C4-2B (cell line): ENCODE data around the gene INPP4B.
A peak's percentile ranks its signal among the peaks of the same experiment; 100 is the strongest.

Experiments
- H3K27ac ChIP-seq: fragments of 450-650 bp; 2 replicates; pipeline ENCODE4 v1.5.1; 2017
- ZFX ChIP-seq: fragments of 450-650 bp; IDR thresholded peaks from 2 replicates; pipeline ENCODE4 v1.6.1; 2017
- TF ChIP-seq, protein P1 (sequence below): fragments of 450-650 bp; conservative IDR thresholded peaks from 2 replicates; pipeline ENCODE4 v1.5.1; 2017; ENCODE audit warnings: mild to moderate bottlenecking

INPP4B gene

DNA sequence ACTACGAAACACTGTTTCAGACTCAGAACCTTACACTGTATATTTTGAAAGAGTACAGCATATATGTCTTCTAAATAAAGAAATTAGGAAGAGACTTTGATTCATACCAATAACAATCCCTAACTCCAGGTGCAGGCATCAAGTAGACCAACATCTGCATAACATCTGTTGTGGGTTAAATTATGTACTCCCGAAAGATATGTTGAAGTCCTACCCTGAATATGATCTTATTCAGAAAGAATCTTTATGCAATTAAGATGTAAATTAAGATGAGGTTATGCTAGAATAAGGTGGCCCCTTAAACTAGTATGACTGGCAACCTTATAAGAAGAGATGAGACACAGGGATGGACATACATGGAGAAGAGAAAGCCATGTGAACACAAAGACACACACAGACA is 117.9 kb downstream of the INPP4B start:
- H3K27ac ChIP-seq: no peak overlapping the region
- TF ChIP-seq, protein P1, sequence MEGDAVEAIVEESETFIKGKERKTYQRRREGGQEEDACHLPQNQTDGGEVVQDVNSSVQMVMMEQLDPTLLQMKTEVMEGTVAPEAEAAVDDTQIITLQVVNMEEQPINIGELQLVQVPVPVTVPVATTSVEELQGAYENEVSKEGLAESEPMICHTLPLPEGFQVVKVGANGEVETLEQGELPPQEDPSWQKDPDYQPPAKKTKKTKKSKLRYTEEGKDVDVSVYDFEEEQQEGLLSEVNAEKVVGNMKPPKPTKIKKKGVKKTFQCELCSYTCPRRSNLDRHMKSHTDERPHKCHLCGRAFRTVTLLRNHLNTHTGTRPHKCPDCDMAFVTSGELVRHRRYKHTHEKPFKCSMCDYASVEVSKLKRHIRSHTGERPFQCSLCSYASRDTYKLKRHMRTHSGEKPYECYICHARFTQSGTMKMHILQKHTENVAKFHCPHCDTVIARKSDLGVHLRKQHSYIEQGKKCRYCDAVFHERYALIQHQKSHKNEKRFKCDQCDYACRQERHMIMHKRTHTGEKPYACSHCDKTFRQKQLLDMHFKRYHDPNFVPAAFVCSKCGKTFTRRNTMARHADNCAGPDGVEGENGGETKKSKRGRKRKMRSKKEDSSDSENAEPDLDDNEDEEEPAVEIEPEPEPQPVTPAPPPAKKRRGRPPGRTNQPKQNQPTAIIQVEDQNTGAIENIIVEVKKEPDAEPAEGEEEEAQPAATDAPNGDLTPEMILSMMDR: no peak
- no peak for TF ChIP-seq ZFX

DNA sequence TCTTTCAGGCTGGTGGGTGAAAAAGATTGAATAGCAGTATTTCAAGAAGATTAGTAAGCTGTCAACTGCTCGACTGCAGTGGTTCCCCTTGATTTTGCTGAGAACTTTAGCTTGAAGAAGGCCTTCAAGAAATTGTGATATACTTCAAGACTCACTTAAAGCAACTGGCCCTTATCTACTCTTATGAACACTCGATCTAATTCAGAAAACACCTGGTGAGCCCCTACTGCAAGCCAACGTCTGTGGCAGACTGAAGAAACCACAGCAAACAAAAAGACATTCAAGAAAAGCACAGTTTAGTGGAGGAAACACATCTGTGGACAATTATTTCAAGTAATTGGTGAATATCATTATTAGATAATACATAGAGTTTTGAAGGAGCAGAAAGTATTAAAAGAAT is 119.0 kb downstream of the INPP4B start:
- TF ChIP-seq, protein P1: no peak
- no peak overlapping the region for H3K27ac ChIP-seq

DNA sequence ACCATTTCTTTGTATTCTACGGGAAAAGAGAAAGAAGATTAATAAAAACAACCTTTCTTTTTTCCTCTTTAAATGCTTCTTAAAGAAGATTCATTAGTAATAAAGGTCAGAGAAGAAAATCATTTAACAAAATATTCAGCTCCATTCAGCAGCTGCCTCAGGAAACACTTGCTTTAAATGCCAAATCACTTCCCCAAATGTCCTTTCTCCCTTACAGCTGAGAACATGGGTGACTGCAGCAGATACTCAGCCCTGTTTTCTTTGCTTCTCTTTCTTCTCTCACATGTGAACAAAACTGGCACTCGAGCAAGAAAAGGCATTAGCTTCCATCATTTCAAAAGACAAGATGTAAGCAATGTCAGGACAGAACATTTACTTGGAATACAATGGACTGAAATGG is 120.2 kb downstream of the INPP4B start:
- no peak overlapping the region for H3K27ac ChIP-seq
- no peak for TF ChIP-seq ZFX
- TF ChIP-seq, protein P1: no peak

DNA sequence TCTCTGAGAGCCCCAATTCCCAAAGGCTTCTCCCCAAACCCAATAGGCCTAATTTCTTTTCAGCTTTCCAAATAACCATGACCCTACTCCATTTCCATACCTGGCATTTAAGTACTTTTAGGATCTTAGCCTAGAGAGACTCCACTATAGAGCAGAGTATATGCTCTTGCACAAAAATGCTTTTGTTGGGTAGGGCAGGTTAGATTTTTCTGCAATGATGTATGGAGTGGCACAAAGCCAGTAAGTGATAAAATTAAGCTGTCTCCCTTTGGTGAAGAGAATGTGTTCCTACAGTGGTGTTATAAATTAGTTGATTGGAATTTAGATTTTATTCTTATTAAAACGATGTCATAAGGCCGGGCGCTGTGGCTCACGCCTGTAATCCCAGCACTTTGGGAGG is 124.9 kb downstream of the INPP4B start:
- no peak for TF ChIP-seq ZFX
- TF ChIP-seq, protein P1: no peak
- no peak overlapping the region for H3K27ac ChIP-seq

DNA sequence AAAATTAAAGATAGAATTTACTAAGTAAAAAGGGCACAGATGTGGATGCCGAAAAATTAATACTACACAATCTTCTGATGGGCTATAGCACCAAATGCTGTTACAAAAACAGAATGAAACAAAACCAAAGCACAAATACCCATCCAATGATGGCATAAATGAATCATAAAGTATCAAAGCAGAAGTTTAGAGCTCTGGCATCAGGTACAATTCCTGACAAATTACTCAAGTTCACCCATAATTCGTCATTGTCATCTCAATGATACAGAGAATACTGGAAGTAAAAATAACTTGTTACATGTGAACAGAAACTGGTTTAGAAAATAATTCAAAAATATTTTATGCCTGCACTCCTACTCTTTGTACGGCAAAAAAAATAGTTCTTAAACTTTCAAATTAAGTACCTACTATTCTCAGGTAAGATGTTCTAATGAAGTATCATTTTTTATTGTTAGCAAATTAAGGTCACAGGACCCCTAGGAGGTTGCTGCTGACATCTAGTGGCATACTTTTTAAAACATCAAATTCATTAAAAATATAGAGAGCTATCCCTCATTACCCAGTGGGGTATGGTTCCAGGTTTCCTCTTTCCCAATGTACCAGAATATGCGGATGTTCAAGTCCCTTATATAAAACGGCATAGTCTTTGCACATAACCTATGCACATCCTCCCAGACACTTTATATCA is 126.1 kb downstream of the INPP4B start:
- TF ChIP-seq, protein P1: peak; percentile 80
- TF ChIP-seq ZFX: no peak
- no peak overlapping the region for H3K27ac ChIP-seq

DNA sequence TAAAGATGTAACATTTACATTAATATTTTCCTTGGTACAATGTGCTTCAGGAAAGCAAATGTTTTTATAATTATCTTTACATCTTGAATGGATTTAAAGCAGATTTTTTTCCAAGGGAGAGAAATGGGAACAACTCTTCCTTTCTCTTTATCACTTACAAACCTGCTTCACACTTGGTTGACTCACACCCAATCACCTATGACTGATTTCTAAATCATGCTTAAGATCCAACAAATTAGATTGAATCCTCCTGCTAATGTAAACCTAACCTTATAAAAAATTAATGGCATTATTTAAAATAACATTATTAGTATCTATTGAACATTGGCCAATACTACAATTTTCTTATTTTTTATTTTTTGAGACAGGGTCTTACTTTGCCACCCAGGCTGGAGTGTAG is 127.1 kb downstream of the INPP4B start:
- no peak for TF ChIP-seq ZFX
- TF ChIP-seq, protein P1: no peak
- H3K27ac ChIP-seq: no peak overlapping the region

DNA sequence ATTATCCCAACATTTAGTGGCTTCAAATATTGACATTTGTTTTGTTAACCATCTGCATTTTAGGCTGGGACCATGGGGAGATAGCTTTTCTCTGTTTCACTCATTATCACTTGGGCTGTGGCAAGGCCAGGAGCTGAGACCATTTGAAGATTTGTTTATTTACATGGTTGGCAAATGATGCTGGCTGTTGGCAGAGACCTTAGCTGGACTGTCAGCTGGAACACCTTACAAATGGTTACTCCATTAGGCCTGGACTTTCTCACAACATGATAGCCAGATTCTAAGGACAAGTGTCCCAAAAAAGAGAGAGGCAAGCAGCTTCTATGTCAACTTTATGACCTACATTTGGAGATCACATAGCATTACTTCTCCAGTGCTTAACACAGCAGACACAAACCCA is 130.4 kb downstream of the INPP4B start:
- no peak overlapping the region; the same call in 1 of the 2 replicates for H3K27ac ChIP-seq
- TF ChIP-seq, protein P1: no peak
- TF ChIP-seq ZFX: no peak
